Stomach (tissue), 4 donors: ENCODE results near the gene VPS18.

Experiments used
- CTCF ChIP-seq, 7 experiments: fragments of 450-650 bp in 4 of 7; fragments of 200-600 bp in 3 of 7; sonication (generic) in 3 of 7; IDR thresholded peaks; one replicate each; pipeline ENCODE4 v1.5.1; 2016 to 2019; ENCODE audit warnings: antibody characterized with exemption in 7 of 7, control low read depth in 2 of 7, mild to moderate bottlenecking in 1 of 7
- EP300 ChIP-seq: sonication (generic); formaldehyde crosslinking; IDR thresholded peaks from one replicate; pipeline ENCODE4 v1.6.1; 2017; ENCODE audit warnings: antibody characterized with exemption
- POLR2A ChIP-seq, 4 donors: fragments of 450-650 bp; IDR thresholded peaks; one replicate each; pipeline ENCODE4 v1.6.1; 2016; ENCODE audit warnings: antibody characterized with exemption in 4 of 4, control low read depth in 2 of 4, mild to moderate bottlenecking in 1 of 4, moderate library complexity in 1 of 4
- POLR2AphosphoS5 ChIP-seq, 3 donors: sonication (generic); formaldehyde crosslinking; IDR thresholded peaks; one replicate each; pipeline ENCODE4 v1.6.1; 2016; ENCODE audit warnings: antibody characterized with exemption in 3 of 3

GRCh38 chr15:40906091-40906990 is 12.1 kb downstream of the VPS18 start:
- TF ChIP-seq CTCF (IDR thresholded peaks at IDR 0.05): peak in 6 of 7 experiments; percentile 10 to 91 (median 77)
- no peak for TF ChIP-seq POLR2A (IDR thresholded peaks at IDR 0.05)
- TF ChIP-seq POLR2AphosphoS5 (IDR thresholded peaks at IDR 0.05): peak; percentile 19 to 71 (median 61)
- TF ChIP-seq EP300: no peak
